AG09309 (cell line): Measurements from ENCODE around the gene NAAA.

ENCODE experiments used
- DNase-seq: peaks from one replicate; pipeline ENCODE4 v3.0.0-alpha.2; 2010; ENCODE audit warnings: low read depth
- H3K4me3 ChIP-seq: 2 replicates; pipeline ENCODE4 v1.5.1; 2011; ENCODE audit warnings: mild to moderate bottlenecking, low read depth, low read length, moderate library complexity; ENCODE audit not compliant: control insufficient read depth
- TF ChIP-seq, protein P1 (sequence below): IDR thresholded peaks from 2 replicates; pipeline ENCODE4 v1.5.1; 2011; ENCODE audit warnings: mild to moderate bottlenecking, low read depth, low read length, inconsistent platforms; ENCODE audit not compliant: insufficient read depth, control insufficient read depth; ENCODE audit errors: missing control alignments

NAAA gene

DNA sequence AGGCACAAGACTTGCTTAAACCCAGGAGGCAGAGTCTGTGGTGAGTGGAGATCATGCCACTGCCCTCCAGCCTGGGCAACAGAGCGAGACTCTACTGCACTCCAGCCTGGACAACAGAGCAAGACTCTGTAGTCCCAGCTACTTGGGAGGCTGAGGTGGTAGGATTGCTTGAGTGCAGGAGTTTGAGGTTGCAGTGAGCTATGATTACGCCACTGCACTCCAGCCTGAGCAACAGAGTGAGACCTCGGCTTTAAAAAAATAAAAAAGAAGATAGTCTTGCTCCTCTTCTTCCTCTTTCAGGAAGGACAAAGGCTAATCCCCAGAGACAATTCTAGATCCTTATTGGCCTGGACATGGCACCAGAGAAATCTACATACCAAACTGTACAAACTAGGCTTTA, 32.8 kb downstream of the NAAA start:
- no peak for DNase-seq
- TF ChIP-seq, protein P1, sequence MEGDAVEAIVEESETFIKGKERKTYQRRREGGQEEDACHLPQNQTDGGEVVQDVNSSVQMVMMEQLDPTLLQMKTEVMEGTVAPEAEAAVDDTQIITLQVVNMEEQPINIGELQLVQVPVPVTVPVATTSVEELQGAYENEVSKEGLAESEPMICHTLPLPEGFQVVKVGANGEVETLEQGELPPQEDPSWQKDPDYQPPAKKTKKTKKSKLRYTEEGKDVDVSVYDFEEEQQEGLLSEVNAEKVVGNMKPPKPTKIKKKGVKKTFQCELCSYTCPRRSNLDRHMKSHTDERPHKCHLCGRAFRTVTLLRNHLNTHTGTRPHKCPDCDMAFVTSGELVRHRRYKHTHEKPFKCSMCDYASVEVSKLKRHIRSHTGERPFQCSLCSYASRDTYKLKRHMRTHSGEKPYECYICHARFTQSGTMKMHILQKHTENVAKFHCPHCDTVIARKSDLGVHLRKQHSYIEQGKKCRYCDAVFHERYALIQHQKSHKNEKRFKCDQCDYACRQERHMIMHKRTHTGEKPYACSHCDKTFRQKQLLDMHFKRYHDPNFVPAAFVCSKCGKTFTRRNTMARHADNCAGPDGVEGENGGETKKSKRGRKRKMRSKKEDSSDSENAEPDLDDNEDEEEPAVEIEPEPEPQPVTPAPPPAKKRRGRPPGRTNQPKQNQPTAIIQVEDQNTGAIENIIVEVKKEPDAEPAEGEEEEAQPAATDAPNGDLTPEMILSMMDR: no peak
- no peak overlapping the region for H3K4me3 ChIP-seq

DNA sequence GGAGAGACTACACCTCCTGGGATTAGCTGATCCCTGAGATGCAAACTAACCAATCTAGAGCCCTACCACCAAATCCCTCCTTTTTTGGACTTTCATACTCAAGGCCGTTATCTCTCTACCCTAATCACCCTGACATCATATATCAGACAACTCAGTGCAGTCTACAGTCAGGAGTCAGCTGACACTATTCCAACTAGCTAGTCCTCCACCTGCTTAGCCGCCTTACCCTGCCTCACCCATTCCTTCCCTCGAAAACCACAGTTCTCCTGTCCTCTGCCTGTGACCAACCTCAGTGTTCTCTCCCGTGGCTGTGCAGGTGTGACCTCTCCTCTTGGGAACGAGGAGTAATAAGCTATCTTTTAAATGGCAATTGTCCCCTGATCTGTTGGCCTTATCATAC, 36.7 kb downstream of the NAAA start:
- DNase-seq: no peak
- TF ChIP-seq, protein P1: no peak
- no peak overlapping the region for H3K4me3 ChIP-seq

DNA sequence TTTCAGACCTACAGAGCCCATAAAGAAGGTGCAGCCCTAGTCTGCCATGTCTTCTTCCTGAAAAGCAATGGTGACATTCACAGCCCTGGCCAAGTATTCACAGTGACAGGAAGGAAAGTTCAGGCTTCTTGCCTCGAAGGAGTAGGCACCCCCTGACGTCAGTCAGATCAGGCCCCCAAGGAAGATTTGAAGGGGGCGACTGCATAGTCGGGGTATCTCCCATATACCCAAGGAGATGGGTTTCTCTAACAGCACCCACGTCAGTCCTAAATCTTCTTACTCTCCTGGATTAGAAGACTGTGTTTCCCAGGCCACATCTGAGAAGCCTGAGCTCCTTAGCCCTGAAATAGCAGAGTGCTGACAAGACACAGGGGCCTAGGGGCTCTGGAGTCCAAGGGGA, 38.5 kb downstream of the NAAA start, which contains the start of gene PPEF2:
Gene PPEF2 (minus strand): TSS at position 101 of the 400 bp plus-strand sequence. CDS start 6,127 bp downstream, outside the sequence.
- no peak for DNase-seq
- TF ChIP-seq, protein P1: no peak
- H3K4me3 ChIP-seq: no peak within 1 kb of the TSS

DNA sequence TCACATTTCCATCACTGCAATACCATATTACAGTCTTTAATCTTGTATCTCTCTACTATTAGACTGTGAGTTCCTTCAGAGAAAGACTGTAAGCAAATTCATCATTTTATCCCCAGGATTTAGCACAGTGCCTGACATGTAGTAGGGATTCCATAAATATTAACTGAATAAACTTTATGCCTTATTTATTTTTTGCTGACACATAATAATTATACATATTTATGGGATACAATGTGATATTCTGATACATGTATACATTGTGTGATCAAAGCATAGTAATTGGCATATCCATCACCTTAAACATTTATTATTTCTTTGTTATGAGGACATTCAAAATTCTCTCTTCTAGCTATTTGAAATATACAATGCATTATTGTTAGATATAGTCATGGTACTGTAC, 42.3 kb downstream of the NAAA start:
- DNase-seq: no peak
- TF ChIP-seq, protein P1: no peak
- no peak overlapping the region for H3K4me3 ChIP-seq

DNA sequence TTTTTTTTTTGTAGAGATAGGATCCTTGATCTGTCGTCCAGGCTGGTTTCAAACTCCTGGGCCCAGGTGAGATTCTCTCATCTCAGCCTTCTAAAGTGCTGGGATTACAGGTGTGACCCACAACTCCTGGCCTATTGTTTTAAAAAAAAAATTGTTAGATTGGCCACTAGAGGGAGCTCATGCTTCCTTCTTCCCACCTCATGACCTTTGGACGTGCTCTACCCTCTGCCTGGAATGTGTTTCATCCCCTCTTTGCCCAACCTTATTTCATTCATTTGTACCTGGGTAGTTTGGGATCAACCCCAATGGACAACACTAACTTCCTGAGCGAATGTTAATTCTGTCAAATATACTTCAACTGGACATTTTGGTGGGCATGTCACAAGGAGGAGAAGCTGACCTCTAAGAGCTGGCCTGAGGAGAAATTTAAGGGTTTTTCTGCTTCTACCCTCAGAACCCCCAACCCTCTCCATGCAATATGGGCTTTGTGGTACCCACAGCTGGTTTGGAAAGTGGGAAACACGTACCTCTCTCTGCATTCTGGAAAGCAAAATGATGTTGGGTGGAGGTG, 45.0 kb downstream of the NAAA start:
- H3K4me3 ChIP-seq: no peak overlapping the region
- TF ChIP-seq, protein P1: peak; percentile 63
- no peak for DNase-seq

DNA sequence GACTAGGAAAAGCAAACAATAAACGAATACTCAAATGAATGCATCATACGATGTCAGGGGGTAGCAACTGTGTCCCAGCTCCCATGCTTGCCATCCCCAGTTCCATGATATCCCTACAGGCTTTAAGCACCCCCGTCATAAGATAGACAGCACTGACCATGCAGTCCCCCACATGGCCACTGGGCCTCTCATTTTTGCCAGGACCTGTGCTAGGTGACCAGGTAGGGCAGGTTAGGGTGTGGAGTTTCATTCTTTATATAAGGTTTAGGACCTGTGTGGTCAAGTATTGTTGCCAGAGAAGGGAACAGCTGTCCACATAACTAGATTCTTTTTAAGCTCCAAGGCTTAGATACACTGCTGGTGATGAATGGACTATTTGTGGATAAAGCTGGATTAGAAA, 48.3 kb downstream of the NAAA start:
- no peak for DNase-seq
- TF ChIP-seq, protein P1: peak; percentile 16
- no peak overlapping the region for H3K4me3 ChIP-seq
